Ovary (tissue), 3 donors: ENCODE measurements around the gene HLA-DRB5.
"Not testable (repeated sequence)": the region's sequence is repeated elsewhere in the genome, so short reads cannot be mapped to it uniquely, and the experiment has no call there.

Experiments used
- POLR2A ChIP-seq: fragments of 450-650 bp; IDR thresholded peaks from one replicate; pipeline ENCODE4 v1.6.1; 2017; ENCODE audit warnings: antibody characterized with exemption, mild to moderate bottlenecking, moderate library complexity
- TF ChIP-seq, protein P1 (sequence below), 3 donors: fragments of 450-650 bp in 2 of 3; fragments of 200-600 bp in 1 of 3; IDR thresholded peaks; one replicate each; pipeline versions ENCODE4 v1.5.1 to v1.8.0; 2016 to 2022; ENCODE audit warnings: antibody characterized with exemption in 3 of 3, mild to moderate bottlenecking in 1 of 3
- donor health status: DM: no; HTN: no; CAD: no.

- not testable (repeated sequence) for TF ChIP-seq POLR2A
- TF ChIP-seq, protein P1, sequence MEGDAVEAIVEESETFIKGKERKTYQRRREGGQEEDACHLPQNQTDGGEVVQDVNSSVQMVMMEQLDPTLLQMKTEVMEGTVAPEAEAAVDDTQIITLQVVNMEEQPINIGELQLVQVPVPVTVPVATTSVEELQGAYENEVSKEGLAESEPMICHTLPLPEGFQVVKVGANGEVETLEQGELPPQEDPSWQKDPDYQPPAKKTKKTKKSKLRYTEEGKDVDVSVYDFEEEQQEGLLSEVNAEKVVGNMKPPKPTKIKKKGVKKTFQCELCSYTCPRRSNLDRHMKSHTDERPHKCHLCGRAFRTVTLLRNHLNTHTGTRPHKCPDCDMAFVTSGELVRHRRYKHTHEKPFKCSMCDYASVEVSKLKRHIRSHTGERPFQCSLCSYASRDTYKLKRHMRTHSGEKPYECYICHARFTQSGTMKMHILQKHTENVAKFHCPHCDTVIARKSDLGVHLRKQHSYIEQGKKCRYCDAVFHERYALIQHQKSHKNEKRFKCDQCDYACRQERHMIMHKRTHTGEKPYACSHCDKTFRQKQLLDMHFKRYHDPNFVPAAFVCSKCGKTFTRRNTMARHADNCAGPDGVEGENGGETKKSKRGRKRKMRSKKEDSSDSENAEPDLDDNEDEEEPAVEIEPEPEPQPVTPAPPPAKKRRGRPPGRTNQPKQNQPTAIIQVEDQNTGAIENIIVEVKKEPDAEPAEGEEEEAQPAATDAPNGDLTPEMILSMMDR (IDR thresholded peaks at IDR 0.05) = not testable (repeated sequence)
Measured at GRCh38 chr6:32530431-32530793, 325 bp upstream of the HLA-DRB5 start.
